ENCODE data around the gene CDK14.

The CDK14 gene

GRCh38 chr7:90856351-90857070 is 260.4 kb downstream of the CDK14 start:
- DNase-seq: no peak

DNA sequence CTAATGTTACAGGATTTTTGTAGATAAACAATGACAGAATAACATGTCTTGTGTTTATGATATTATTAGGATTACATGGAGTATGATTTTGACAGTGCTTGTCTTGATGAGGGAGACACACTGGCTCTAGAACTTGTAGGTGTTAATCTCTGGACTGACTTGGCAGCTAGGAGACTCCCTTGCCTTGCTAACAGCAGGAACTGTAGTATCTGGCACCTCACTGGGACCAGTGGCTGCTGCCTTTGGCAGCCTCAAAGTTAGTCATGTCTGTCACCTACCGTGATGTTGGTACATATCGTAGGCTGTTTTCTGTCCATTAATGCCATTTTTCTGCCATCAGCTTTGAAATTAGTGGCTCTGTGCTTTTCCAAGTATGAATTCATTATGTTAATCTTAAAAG is 261.5 kb downstream of the CDK14 start:
- DNase-seq: no peak

- DNase-seq: no peak
Observed at GRCh38 chr7:90858546-90858945, 262.4 kb downstream of the CDK14 start.

DNA sequence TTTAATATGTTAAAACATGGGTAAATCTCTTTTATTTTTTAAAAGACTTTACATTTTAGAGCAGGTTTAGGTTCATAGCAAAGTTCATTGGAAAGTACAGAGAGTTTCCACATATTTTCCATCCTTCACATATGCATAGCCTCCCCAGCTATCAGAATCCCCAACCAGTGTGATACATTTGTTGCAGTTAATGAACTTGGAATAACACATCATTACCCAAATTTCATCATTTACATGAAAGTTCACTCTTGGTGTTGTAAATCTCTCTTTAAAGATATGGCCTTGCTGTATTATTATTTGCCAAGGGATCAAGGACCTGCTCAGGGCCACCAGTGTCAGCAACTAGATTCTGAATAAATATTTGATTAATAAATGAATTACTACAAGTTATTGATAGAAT is 263.4 kb downstream of the CDK14 start:
- DNase-seq: no peak

DNA sequence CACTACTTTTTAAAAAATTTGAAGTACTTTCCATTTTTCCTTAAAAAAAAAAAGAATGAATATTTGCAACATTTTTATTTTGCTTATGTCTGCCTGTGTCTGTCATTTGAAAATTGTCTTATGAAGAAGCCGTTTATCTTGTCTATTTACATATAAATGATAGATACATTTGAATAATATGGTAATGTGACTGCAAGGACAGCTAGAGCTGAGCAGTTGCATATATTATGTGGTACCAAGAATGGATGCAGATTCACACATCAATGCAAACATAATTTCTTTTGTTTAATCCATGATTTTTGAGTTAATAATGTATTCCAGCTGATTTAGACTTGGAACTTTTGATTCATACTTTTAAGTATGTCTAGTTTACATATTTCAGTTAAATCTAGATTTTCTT is 268.0 kb downstream of the CDK14 start:
- no peak for DNase-seq

GRCh38 chr7:90869335-90869734 is 273.2 kb downstream of the CDK14 start:
- DNase-seq: no peak

DNA sequence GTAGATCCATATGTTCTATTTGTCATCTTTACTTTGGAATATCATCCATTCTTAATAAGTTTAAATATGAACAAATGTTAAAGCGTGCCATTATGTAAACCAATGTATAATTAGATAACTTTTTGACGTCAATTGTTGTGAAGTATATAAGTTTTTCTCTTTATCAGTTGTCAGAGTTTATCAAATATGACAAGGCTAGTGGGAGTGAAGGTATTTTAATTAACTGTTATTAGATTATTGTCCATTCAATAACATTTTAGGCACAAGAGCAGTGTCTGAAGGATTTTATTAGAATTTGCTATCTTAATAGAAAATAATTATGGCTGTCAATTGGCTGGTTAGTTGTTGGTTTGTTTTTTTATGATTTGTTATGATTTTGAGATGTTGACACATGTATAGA is 280.6 kb downstream of the CDK14 start:
- DNase-seq: no peak

- DNase-seq: no peak
Observed at GRCh38 chr7:90877201-90877600, 281.1 kb downstream of the CDK14 start.

DNA sequence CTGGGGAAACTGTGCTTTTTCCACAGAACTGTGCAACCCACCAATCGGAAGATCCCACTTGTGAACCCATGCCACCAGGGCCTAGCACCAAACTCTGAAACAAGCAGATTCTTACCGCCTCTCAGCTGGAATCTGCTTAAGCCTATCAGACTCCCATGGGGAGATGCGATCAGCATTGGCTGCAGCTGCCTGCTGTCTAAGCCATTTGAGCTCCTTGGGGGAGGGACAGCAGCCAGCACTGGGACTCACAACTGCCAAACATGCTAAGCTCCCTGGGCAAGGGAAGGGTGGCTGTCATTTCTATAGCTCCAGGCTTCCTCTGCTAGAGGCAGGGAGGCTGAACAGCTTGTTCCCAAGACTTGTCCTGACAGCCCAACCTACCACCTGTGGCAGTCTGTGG is 283.8 kb downstream of the CDK14 start:
- no peak for DNase-seq

DNA sequence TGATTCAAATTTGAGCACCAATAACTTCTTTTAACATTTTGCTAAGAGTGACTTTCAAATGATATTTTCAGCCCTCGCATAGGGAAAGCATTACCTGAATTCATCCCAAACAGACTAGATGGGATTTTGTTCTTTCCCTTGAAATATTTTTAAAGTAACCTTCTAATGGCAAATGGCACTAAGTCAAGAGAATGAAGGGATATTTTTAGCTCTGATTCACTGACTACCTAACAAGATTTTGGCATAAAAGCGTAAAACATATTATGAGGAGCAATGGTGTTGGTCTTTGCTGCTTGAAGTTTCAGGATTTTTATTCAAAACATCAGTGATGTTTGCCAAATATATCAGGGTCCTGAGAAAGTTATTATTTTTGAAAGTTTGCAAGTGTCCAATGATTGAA is 290.3 kb downstream of the CDK14 start:
- DNase-seq: no peak

DNA sequence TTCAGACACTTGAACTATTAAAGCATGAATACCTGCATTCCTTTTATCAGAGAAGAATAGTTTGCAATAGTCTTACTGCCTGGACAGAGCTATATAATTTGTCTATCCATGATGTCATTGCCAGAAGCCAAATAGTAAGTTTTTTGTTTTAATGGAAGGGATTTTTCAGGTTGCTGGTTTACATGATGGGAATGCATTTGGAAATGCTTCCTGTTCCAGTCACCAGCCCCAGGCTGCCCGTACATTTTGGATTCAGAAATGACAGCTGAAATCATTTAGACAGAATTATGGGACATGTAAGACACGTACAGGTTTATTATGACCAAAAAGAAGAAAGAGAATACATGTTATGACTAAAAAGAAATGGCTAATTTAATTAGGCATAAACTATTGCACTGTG is 293.1 kb downstream of the CDK14 start:
- no peak for DNase-seq

- DNase-seq: no peak
Observed at GRCh38 chr7:90889644-90890043, 293.5 kb downstream of the CDK14 start.

- no peak for DNase-seq
Observed at GRCh38 chr7:90891529-90891928, 295.4 kb downstream of the CDK14 start.

DNA sequence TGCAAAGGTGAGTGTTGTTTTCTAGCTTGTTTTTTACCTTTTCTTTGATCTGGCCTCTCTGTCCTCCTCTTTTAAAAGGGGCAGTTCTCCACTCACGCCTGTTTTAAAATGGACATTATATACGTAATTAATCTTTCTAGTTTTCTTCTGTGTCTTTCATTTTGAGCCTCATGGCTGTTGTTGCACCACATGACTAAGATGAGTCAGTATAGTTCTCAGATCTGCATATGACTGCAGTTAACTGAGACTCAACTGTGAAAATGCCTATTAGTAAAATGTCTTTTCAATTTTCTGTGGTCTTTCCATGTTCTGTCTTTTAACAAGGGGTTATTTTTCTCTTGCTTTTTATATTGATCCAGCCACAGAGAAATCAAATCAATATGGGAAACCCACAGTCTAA is 296.1 kb downstream of the CDK14 start:
- no peak for DNase-seq

DNA sequence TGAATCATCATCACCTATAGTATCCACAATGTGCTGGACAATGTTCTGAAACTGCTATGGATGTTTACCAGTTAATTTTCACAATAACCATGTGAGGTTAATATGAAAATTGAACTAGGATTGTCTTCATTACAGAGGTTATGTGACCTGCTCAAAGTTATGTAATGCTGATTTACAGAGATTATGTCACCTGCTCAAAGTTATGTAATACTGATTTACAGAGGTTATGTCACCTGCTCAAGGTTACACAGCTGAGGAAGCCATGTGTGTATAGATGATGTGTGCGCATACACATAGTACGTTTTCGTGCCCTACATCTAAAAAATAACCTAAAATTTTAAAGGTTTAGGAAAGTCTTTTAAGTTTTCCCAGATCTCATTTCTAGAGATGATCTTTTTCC is 298.0 kb downstream of the CDK14 start:
- DNase-seq: no peak

GRCh38 chr7:90896458-90896857 is 300.3 kb downstream of the CDK14 start:
- DNase-seq: no peak

- no peak for DNase-seq
Observed at GRCh38 chr7:90897961-90898469, 301.9 kb downstream of the CDK14 start.

DNA sequence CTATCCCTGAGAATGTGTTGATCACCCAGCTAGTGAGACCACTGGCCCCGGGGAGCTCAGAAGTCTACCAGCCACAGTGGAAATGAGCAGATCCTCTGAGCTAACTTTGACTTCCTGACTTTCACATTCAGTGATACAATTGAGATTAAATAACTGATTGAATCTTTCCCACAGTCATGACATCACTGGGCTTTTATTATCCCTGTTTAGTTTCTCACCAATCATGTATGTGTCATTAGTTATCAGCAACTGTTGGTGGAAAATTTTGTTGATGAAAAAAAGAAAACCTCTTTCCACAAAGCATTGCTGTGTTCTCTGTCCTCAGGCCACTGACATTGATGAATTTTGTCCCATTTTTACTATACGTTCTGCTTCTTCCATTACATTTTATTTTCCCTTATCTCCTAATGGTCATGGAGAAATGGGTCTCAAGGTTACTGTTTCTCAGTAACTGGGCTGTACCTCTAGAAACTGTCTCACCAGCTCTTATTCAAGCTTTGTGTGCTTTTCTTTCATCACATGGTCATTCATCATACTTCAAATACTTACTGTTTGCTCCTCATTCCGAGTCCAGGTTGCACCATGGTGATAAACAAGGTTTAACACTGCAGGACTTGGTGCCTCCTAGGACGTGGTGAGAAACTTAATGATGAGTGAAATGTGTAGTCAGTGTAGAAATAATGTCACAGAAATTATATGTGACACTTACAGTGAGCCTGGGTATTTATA is 304.7 kb downstream of the CDK14 start:
- DNase-seq: no peak

- DNase-seq: no peak
Observed at GRCh38 chr7:90903841-90904240, 307.7 kb downstream of the CDK14 start.

DNA sequence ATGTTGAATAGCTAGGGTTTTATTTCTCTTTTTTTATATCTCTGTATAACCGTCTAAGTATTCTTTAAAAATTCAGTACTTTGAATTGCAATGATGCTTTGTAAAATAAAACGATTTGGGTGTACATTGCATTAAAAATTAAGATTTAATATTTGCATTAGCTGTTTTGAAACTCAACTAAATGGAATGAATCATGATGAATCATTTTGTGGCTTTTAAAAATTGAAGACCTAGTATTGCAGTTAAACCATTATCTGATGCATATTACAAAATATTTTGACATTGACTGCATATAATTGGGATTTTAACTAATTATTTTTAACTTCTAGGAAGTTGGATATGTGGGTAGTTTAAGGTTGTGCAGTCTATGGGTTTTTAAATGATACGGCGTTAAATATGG is 314.0 kb downstream of the CDK14 start:
- DNase-seq: no peak

DNA sequence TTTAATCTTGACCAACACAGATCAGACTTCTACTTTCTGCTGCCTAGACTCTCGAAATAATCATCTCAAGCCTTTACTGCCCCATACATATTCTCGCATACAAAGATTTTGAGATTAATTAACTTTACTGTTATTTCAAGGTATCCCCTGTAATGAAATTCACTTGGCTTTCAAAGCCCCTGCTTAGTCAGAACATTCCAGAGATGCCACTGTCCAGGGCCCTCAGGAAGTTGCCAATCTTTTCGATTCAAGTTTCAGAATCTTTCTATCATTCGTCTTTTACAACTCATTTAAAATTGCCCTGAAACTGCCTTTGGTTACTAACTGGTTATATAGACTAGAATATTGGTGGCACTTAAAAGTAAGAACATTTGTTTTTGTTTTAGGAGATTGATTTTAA is 320.2 kb downstream of the CDK14 start:
- DNase-seq: no peak

GRCh38 chr7:90917539-90917938 is 321.4 kb downstream of the CDK14 start:
- DNase-seq: no peak

DNA sequence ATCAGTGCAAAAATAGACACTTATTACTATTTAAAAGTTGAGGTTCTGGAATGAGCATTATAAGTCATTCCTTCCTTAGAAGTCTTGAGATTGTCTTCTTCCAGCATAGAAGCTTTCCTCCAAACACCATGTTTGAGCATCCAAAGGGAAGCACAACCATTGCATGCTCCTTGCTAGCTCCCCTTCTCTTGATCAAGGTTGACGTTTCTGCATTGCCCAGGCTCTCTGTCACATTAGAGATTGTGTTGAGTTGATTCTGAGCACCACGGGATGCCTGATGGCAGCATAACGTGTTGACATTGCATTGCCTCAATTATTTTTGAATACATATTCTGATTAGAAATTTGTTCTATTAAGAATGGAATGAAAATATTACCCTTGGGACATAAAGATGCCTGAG is 322.2 kb downstream of the CDK14 start:
- no peak for DNase-seq

GRCh38 chr7:90919816-90920215 is 323.7 kb downstream of the CDK14 start:
- no peak for DNase-seq

- no peak for DNase-seq
Observed at GRCh38 chr7:90920336-90920735, 324.2 kb downstream of the CDK14 start.

All from CD4-positive, alpha-beta T cell treated with Interferon alpha-2 for 1 hour (primary cell).